H1 (cell line): Measurements from ENCODE around the gene UBE2F. TPM values are rescaled to one million over a fixed set of nuclear protein-coding genes. Genes with fewer than 3 reads are reported as not detected.

Experiments
- CTCF ChIA-PET: fragments of 300-600 bp; sonication (Branson Sonifier 250); formaldehyde crosslinking; loops from one replicate; lab custom pipeline; 2021; ENCODE audit not compliant: partially characterized antibody; lab: Charles Lee
- POLR2A ChIA-PET: fragments of 300-600 bp; sonication (Branson Sonifier 250); formaldehyde crosslinking; loops from one replicate; lab custom pipeline; 2021; ENCODE audit warnings: inconsistent platforms; ENCODE audit not compliant: partially characterized antibody; lab: Charles Lee
- DNase-seq, 2 experiments: peaks; one replicate each; pipeline versions ENCODE4 v3.0.0 to v3.0.0-alpha.2; 2010 to 2022; ENCODE audit warnings: low spot score in 2 of 2, low read depth in 1 of 2, mixed read lengths in 1 of 2
- FAIRE-seq: peaks from 2 replicates; lab custom pipeline; 2011; peaks lifted over from hg19 to GRCh38; lab: Jason Lieb, UNC
- H2AFZ ChIP-seq: 2 replicates; pipeline ENCODE4 v1.8.1; 2012; ENCODE audit warnings: low read length, inconsistent platforms
- H2AK5ac ChIP-seq: 2 replicates; pipeline ENCODE4 v1.6.1; 2013; ENCODE audit warnings: low read depth, low read length
- H2BK120ac ChIP-seq: replicated peaks from 2 replicates; pipeline ENCODE3; 2013; ENCODE audit warnings: low read depth, low read length, inconsistent platforms
- H2BK12ac ChIP-seq: 2 replicates; pipeline ENCODE4 v1.6.1; 2013; ENCODE audit warnings: low read depth, low read length
- H2BK15ac ChIP-seq: 2 replicates; pipeline ENCODE4 v1.6.1; 2013; ENCODE audit warnings: low read length
- H2BK20ac ChIP-seq: 2 replicates; pipeline ENCODE4 v1.6.1; 2013; ENCODE audit warnings: low read length
- H2BK5ac ChIP-seq: 2 replicates; pipeline ENCODE4 v1.6.1; 2013; ENCODE audit warnings: low read depth, low read length
- H3K14ac ChIP-seq: 2 replicates; pipeline ENCODE4 v1.6.1; 2013; ENCODE audit warnings: inconsistent platforms; ENCODE audit not compliant: insufficient read length
- H3K18ac ChIP-seq: 2 replicates; pipeline ENCODE4 v1.6.1; 2013; ENCODE audit warnings: low read length; ENCODE audit errors: extremely low read depth
- H3K23ac ChIP-seq: 2 replicates; pipeline ENCODE4 v1.6.1; 2013; ENCODE audit warnings: inconsistent platforms; ENCODE audit not compliant: insufficient read length
- H3K23me2 ChIP-seq: 2 replicates; pipeline ENCODE4 v1.6.1; 2013; ENCODE audit warnings: low read depth, low read length
- H3K27ac ChIP-seq: 2 replicates; pipeline ENCODE4 v1.6.1; 2011; ENCODE audit warnings: low read depth, low read length, inconsistent platforms
- H3K27me3 ChIP-seq, 4 experiments: replicated peaks in 1 of 4; 1 replicate in 1 of 4; 2 replicates in 3 of 4; pipeline versions ENCODE4 v1.6.1 to v1.8.1; 2011 to 2013; ENCODE audit warnings: low read length in 3 of 4, mild to moderate bottlenecking in 3 of 4, inconsistent platforms in 2 of 4, mixed read lengths in 2 of 4, moderate library complexity in 1 of 4; ENCODE audit not compliant: control insufficient read depth in 3 of 4, insufficient read depth in 3 of 4; ENCODE audit errors: extremely low read depth in 1 of 4
- H3K36me3 ChIP-seq, 4 experiments: 2 replicates each; pipeline versions ENCODE4 v1.6.1 to v1.8.1; 2011 to 2013; ENCODE audit warnings: mild to moderate bottlenecking in 4 of 4, low read length in 3 of 4, moderate library complexity in 2 of 4, control low read depth in 1 of 4, inconsistent platforms in 1 of 4; ENCODE audit not compliant: insufficient read depth in 4 of 4, control insufficient read depth in 2 of 4
- H3K4ac ChIP-seq: replicated peaks from 2 replicates; pipeline ENCODE3; 2013; ENCODE audit warnings: low read length, low read depth, mixed read lengths, inconsistent platforms; ENCODE audit not compliant: insufficient read length
- H3K4me1 ChIP-seq, 4 experiments: replicated peaks in 1 of 4; 1 replicate in 1 of 4; 2 replicates in 3 of 4; pipeline versions ENCODE4 v1.6.1 to v1.8.1; 2011 to 2013; ENCODE audit warnings: low read length in 3 of 4, inconsistent platforms in 2 of 4, mixed read lengths in 1 of 4; ENCODE audit not compliant: insufficient read depth in 4 of 4, control insufficient read depth in 3 of 4
- H3K4me2 ChIP-seq, 2 experiments: 2 replicates each; pipeline versions ENCODE4 v1.6.1 to v1.8.1; 2011 to 2013; ENCODE audit warnings: low read depth in 2 of 2, low read length in 2 of 2, control low read depth in 1 of 2, inconsistent platforms in 1 of 2, mild to moderate bottlenecking in 1 of 2; ENCODE audit not compliant: insufficient read depth in 1 of 2
- H3K4me3 ChIP-seq, 4 experiments: fragments of 200-600, 300-600 bp in 1 of 4; sonication (generic), shearing (Covaris generic), sonication (Bioruptor Twin) in 1 of 4; 2 replicates each; pipeline versions ENCODE4 v1.5.1 to v1.8.1; 2011 to 2016; ENCODE audit warnings: low read length in 4 of 4, low read depth in 3 of 4, control low read depth in 2 of 4, inconsistent platforms in 2 of 4, mild to moderate bottlenecking in 2 of 4, mixed read lengths in 1 of 4, moderate library complexity in 1 of 4; ENCODE audit not compliant: insufficient read depth in 2 of 4; ENCODE audit errors: extremely low read depth in 1 of 4
- H3K56ac ChIP-seq: replicated peaks from 2 replicates; pipeline ENCODE3; 2013; ENCODE audit warnings: low read depth, mild to moderate bottlenecking, mixed read lengths, low read length, inconsistent platforms; ENCODE audit not compliant: insufficient read length
- H3K79me1 ChIP-seq: 2 replicates; pipeline ENCODE4 v1.6.1; 2013; ENCODE audit warnings: low read depth, low read length, control low read depth
- H3K79me2 ChIP-seq, 2 experiments: 2 replicates each; pipeline versions ENCODE4 v1.6.1 to v1.8.1; 2012 to 2013; ENCODE audit warnings: low read length in 2 of 2, mild to moderate bottlenecking in 2 of 2, inconsistent platforms in 1 of 2; ENCODE audit not compliant: insufficient read depth in 2 of 2, control insufficient read depth in 1 of 2
- H3K9ac ChIP-seq, 4 experiments: replicated peaks in 1 of 4; 1 replicate in 1 of 4; 2 replicates in 3 of 4; pipeline versions ENCODE4 v1.6.1 to v1.8.1; 2011 to 2013; ENCODE audit warnings: low read depth in 3 of 4, low read length in 3 of 4, control low read depth in 2 of 4, mild to moderate bottlenecking in 2 of 4, moderate library complexity in 2 of 4, inconsistent platforms in 1 of 4; ENCODE audit errors: extremely low read depth in 1 of 4
- H3K9me3 ChIP-seq, 2 experiments: 2 replicates each; pipeline versions ENCODE4 v1.6.1 to v1.8.1; 2012 to 2013; ENCODE audit warnings: mild to moderate bottlenecking in 2 of 2, moderate library complexity in 2 of 2, control low read depth in 1 of 2, inconsistent platforms in 1 of 2, low read depth in 1 of 2, low read length in 1 of 2, mixed read lengths in 1 of 2; ENCODE audit not compliant: insufficient read depth in 2 of 2
- H4K20me1 ChIP-seq, 2 experiments: replicated peaks in 1 of 2; 2 replicates each; pipeline versions ENCODE3 to v1.8.1; 2011 to 2013; ENCODE audit warnings: inconsistent platforms in 2 of 2, low read length in 2 of 2, mild to moderate bottlenecking in 1 of 2; ENCODE audit not compliant: insufficient read depth in 2 of 2, control insufficient read depth in 1 of 2
- H4K5ac ChIP-seq: 2 replicates; pipeline ENCODE4 v1.6.1; 2013; ENCODE audit warnings: low read length, low read depth, mixed read lengths, inconsistent platforms; ENCODE audit not compliant: insufficient read length
- H4K8ac ChIP-seq: 2 replicates; pipeline ENCODE4 v1.8.0; 2013; ENCODE audit warnings: mild to moderate bottlenecking, moderate library complexity, low read length, inconsistent platforms; ENCODE audit not compliant: insufficient read depth; ENCODE audit errors: extremely low read depth
- H4K91ac ChIP-seq: replicated peaks from 2 replicates; pipeline ENCODE3; 2013; ENCODE audit warnings: low read length, mixed read lengths, inconsistent platforms; ENCODE audit not compliant: insufficient read length
- CHD1 ChIP-seq: IDR thresholded peaks from 2 replicates; pipeline ENCODE4 v1.6.1; 2012; ENCODE audit warnings: low read depth, low read length, improper control_type of control experiment
- EP300 ChIP-seq, 2 experiments: IDR thresholded peaks; 1 replicate in 1 of 2; 2 replicates in 1 of 2; pipeline ENCODE4 v1.6.1; 2011 to 2012; ENCODE audit warnings: low read depth in 2 of 2, low read length in 2 of 2, mild to moderate bottlenecking in 2 of 2, borderline replicate concordance in 1 of 2, inconsistent platforms in 1 of 2, moderate library complexity in 1 of 2
- FOSL1 ChIP-seq: IDR thresholded peaks from 2 replicates; pipeline ENCODE4 v1.6.1; 2011; ENCODE audit warnings: mild to moderate bottlenecking, low read depth, low read length, moderate library complexity; ENCODE audit not compliant: insufficient read depth
- JUN ChIP-seq: IDR thresholded peaks from 2 replicates; pipeline ENCODE4 v1.6.1; 2011; ENCODE audit warnings: low read depth, mild to moderate bottlenecking, improper control_type of control experiment, low read length
- MAFK ChIP-seq: IDR thresholded peaks from 2 replicates; pipeline ENCODE4 v1.6.1; 2012; ENCODE audit warnings: low read depth, mild to moderate bottlenecking, improper control_type of control experiment, low read length
- SRF ChIP-seq: IDR thresholded peaks from 2 replicates; pipeline ENCODE4 v1.6.1; 2011; ENCODE audit warnings: mild to moderate bottlenecking, low read depth, low read length, moderate library complexity
- TAF7 ChIP-seq: optimal IDR thresholded peaks from 2 replicates; pipeline ENCODE3; 2011; ENCODE audit warnings: low read depth, mild to moderate bottlenecking, inconsistent platforms, low read length, moderate library complexity, borderline replicate concordance
- YY1 ChIP-seq: IDR thresholded peaks from 2 replicates; pipeline ENCODE4 v1.6.1; 2011; ENCODE audit warnings: low read depth, mild to moderate bottlenecking, low read length
- WGBS, 2 experiments: shearing (Covaris generic) in 1 of 2; methylation state at CpG; one replicate each; pipeline versions ENCODE4 v1.1.6 to v1.1.7; 2013 to 2015; ENCODE audit warnings: low lambda C conversion rate in 2 of 2, mixed read lengths in 2 of 2, inconsistent platforms in 1 of 2, low coverage in 1 of 2, missing lambda C conversion rate in 1 of 2; ENCODE audit not compliant: insufficient replicate concordance in 2 of 2, insufficient coverage in 1 of 2, insufficient read length in 1 of 2; ENCODE audit errors: extremely low coverage in 1 of 2, missing lambda C conversion rate in 1 of 2; 5-methylcytosine and 5-hydroxymethylcytosine counted together
- polyA plus RNA-seq, 7 experiments: library from polyadenylated mRNA; depleted of rRNA in 3 of 7; stranded (reverse) in 5 of 7; unstranded in 2 of 7; fragments of >200 nt in 5 of 7; fragments of 200-250 nt in 2 of 7; gene quantifications; 1 replicate in 5 of 7; 2 replicates in 1 of 7; 4 replicates in 1 of 7; pipeline versions ENCODE4 v1.2.1 to v1.2.3, GENCODE V29; 2011 to 2013; ENCODE audit warnings: missing spikeins in 2 of 7, mixed read lengths in 2 of 7
- total RNA-seq: library from RNA; stranded (reverse); fragmentation: NEBNext Ultra II Directional; extraction: Animal tissue kit (Norgen Biotek cat#: 25700); gene quantifications from 2 replicates; pipeline ENCODE4 v1.2.1, GENCODE V29; 2021

Gene UBE2F
- total and polyA plus RNA-seq, 2 of the 8 experiments (the other 6 are each of a cell fraction or from before 2014, with no cell fraction given), result 43.3 to 59.8 TPM

DNA sequence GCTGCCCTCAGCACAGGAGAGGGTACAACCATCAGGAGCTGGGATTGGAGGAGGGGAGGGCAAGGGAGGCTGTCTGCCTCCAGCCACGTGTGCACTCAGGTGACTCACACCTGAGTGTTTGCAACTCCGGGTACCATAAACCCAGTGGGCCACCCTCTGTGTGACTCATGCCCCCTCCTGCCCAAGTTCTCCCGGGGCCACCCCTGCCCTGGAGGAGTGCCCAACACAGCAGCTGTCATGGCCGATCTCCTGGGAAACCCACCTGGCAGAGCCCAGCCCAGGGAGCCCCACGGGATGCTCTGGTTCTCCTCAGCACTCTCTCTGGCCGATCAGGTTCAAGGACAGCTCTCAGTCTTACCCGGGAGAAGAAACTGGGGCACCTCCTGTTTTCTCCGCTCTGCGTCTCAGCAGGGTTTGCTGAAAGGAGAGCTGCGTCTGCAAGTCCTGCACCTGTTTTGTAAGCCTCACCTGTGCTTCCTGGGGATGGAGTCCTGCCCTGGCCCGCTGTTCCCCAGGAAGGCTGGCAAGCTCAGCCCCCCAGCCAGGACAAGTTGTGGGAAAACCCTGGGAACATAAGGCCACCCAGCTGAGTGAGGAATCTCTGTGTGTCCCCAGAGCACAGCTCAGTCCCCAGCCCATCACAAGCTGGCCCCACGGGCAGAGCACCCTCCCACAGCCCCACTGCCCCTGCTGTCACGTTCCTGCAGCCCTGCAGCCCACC lies 44.0 kb upstream of the UBE2F start:
- POLR2A ChIA-PET, result interaction anchor here (0.8 to 1.7 kb wide), 3 partner anchors 39 to 186 kb away, joined by 3 read pairs; no protein-coding TSS in a partner anchor
- H3K4ac ChIP-seq, result peak overlapping the region; percentile 29
- no peaks in the 10 kb centered on the region for H3K23me2 ChIP-seq
- WGBS, 2 experiments, result 57% methylated on average over 12 of the region's 13 CpGs; no CpG with 5 or more reads in 1 of the 2 experiments
- CTCF ChIA-PET, result interaction anchor here (0.6 to 2.2 kb wide), 32 partner anchors 10 to 410 kb away, joined by 3 to 12 read pairs (median 4); no protein-coding TSS in a partner anchor
- H4K5ac ChIP-seq, result no peak overlapping the region
- no peak overlapping the region for H2AFZ ChIP-seq
- H2AK5ac ChIP-seq, result no peak overlapping the region
- no peak overlapping the region for H3K27ac ChIP-seq
- no peaks in the 10 kb centered on the region for H3K79me2 ChIP-seq
- H3K27me3 ChIP-seq, result no peaks in the 10 kb centered on the region; a peak in 2 of 7 replicates
- no peak overlapping the region for H3K14ac ChIP-seq
- H3K56ac ChIP-seq, result no peak overlapping the region
- no peak overlapping the region for H3K18ac ChIP-seq
- no peak for FAIRE-seq
- H3K36me3 ChIP-seq, result no peaks in the 10 kb centered on the region
- no peaks in the 10 kb centered on the region for H3K9me3 ChIP-seq
- H2BK5ac ChIP-seq, result no peak overlapping the region
- H4K20me1 ChIP-seq, result peaks cover 0 to 3% of the 10 kb centered on the region in 2 experiments
- H4K8ac ChIP-seq, result peak overlapping the region; percentile 28; the same call in 1 of the 2 replicates
- no peak for DNase-seq
- H2BK12ac ChIP-seq, result no peak overlapping the region
- H3K4me3 ChIP-seq, result peak overlapping the region in 1 of 4 experiments; percentile 34; a peak in 1 of 8 replicates
- H3K23ac ChIP-seq, result no peak overlapping the region
- no peak overlapping the region for H2BK120ac ChIP-seq
- peaks cover 0 to 6% (median 4%) of the 10 kb centered on the region in 4 experiments; a peak in 5 of 7 replicates for H3K4me1 ChIP-seq
- H2BK20ac ChIP-seq, result no peak overlapping the region
- TF ChIP-seq TAF7, result no peak
- TF ChIP-seq SRF, result no peak
- no peak for TF ChIP-seq CHD1
- TF ChIP-seq MAFK, result no peak
- TF ChIP-seq FOSL1, result no peak
- no peak for TF ChIP-seq EP300 (IDR thresholded peaks at IDR 0.05; ENCODE audit: borderline replicate concordance in 1 of 2, low read depth in 2 of 2, low read length in 2 of 2)
- no peak for TF ChIP-seq JUN
- 0 out of 2 replicates have a peak, but pooled peaks have one; percentile 20 for TF ChIP-seq YY1
- TF ChIP-seq, all 59 proteins: peak for 1
- Histone ChIP-seq H3K4me2 (0 out of 4 replicates have a peak overlapping the region, but pooled peaks of 1 of the 2 experiments have one; percentile 44), H2BK15ac (no peak overlapping the region), H4K91ac (no peak overlapping the region), H3K9ac (no peak overlapping the region), H3K79me1 (no peaks in the 10 kb centered on the region)
